Measurements from ENCODE around the gene RNF225. TPM values are rescaled to one million over a fixed set of nuclear protein-coding genes. Genes with fewer than 3 reads are reported as not detected.

The RNF225 gene
- total and polyA plus RNA-seq, 2 of the 13 experiments (the other 11 are each of a cell fraction or from before 2014, with no cell fraction given) = not detected

GRCh38 chr19:58385891-58386575 lies 9.4 kb upstream of the RNF225 start (continued):
- no peak for TF ChIP-seq ZNF879 (CRISPR knock-in tag; IDR thresholded peaks at IDR 0.05)
- TF ChIP-seq, protein P1, sequence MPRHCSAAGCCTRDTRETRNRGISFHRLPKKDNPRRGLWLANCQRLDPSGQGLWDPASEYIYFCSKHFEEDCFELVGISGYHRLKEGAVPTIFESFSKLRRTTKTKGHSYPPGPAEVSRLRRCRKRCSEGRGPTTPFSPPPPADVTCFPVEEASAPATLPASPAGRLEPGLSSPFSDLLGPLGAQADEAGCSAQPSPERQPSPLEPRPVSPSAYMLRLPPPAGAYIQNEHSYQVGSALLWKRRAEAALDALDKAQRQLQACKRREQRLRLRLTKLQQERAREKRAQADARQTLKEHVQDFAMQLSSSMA (CRISPR knock-in tag; IDR thresholded peaks at IDR 0.05) = no peak
- no peak for TF ChIP-seq GMEB2 (CRISPR knock-in tag; IDR thresholded peaks at IDR 0.05; ENCODE audit: low read depth)
- no peak for TF ChIP-seq NR1H2 (CRISPR knock-in tag; IDR thresholded peaks at IDR 0.05; ENCODE audit: borderline replicate concordance, low read depth)
- TF ChIP-seq ZNF335 (CRISPR knock-in tag; IDR thresholded peaks at IDR 0.05) = no peak
- TF ChIP-seq MEF2D (CRISPR knock-in tag; IDR thresholded peaks at IDR 0.05) = no peak
- no peak for TF ChIP-seq ZBTB38 (CRISPR knock-in tag; IDR thresholded peaks at IDR 0.05)
- no peak for TF ChIP-seq BHLHE40 (IDR thresholded peaks at IDR 0.05; ENCODE audit: low read length)
- TF ChIP-seq ZBTB34 (CRISPR knock-in tag; IDR thresholded peaks at IDR 0.05) = no peak
- TF ChIP-seq MEIS2 (CRISPR knock-in tag; IDR thresholded peaks at IDR 0.05) = no peak
- no peak for TF ChIP-seq ZNF143 (CRISPR knock-in tag; IDR thresholded peaks at IDR 0.05)
- no peak for TF ChIP-seq MXD3 (CRISPR knock-in tag; IDR thresholded peaks at IDR 0.05)
- TF ChIP-seq ZNF776 (CRISPR knock-in tag; IDR thresholded peaks at IDR 0.05) = no peak
- no peak for TF ChIP-seq POLR2G (IDR thresholded peaks at IDR 0.05; ENCODE audit: low read depth, low read length)
- TF ChIP-seq SNAPC5 (CRISPR knock-in tag; IDR thresholded peaks at IDR 0.05; ENCODE audit: borderline replicate concordance) = 0 out of 2 replicates have a peak, but pooled peaks have one; percentile 3
- peak; percentile 12 for TF ChIP-seq JARID2 (CRISPR knock-in tag; IDR thresholded peaks at IDR 0.05; ENCODE audit: insufficient replicate concordance)
- TF ChIP-seq, protein P2, sequence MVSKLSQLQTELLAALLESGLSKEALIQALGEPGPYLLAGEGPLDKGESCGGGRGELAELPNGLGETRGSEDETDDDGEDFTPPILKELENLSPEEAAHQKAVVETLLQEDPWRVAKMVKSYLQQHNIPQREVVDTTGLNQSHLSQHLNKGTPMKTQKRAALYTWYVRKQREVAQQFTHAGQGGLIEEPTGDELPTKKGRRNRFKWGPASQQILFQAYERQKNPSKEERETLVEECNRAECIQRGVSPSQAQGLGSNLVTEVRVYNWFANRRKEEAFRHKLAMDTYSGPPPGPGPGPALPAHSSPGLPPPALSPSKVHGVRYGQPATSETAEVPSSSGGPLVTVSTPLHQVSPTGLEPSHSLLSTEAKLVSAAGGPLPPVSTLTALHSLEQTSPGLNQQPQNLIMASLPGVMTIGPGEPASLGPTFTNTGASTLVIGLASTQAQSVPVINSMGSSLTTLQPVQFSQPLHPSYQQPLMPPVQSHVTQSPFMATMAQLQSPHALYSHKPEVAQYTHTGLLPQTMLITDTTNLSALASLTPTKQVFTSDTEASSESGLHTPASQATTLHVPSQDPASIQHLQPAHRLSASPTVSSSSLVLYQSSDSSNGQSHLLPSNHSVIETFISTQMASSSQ (IDR thresholded peaks at IDR 0.05; ENCODE audit: low read depth) = no peak
- TF ChIP-seq, protein P2 (CRISPR knock-in tag; IDR thresholded peaks at IDR 0.05; ENCODE audit: borderline replicate concordance) = peak; percentile 31; the same call in 1 of the 2 replicates
- TF ChIP-seq TAF15 (IDR thresholded peaks at IDR 0.05; ENCODE audit: low read depth, low read length, poor library complexity, severe bottlenecking) = peak; percentile 91
- no peak; the same call in 1 of the 2 replicates for TF ChIP-seq ARHGAP35 (CRISPR knock-in tag; IDR thresholded peaks at IDR 0.05; ENCODE audit: borderline replicate concordance)
- no peak for TF ChIP-seq NR2C2 (CRISPR knock-in tag; IDR thresholded peaks at IDR 0.05; ENCODE audit: borderline replicate concordance)
- no peak for TF ChIP-seq ZNF615 (CRISPR knock-in tag; IDR thresholded peaks at IDR 0.05; ENCODE audit: borderline replicate concordance)
